Gastroesophageal sphincter (tissue), 4 donors: Measurements from ENCODE around the gene CDRT4. TPM values are rescaled to one million over a fixed set of nuclear protein-coding genes. Genes with fewer than 3 reads are reported as not detected.

Experiments
- ATAC-seq: fragments of 150-250 bp; one replicate; pipeline ENCODE4 v1.9.1; 2016; ENCODE audit warnings: mild to moderate bottlenecking, moderate library complexity
- H3K27ac ChIP-seq, 4 donors: fragments of 200-600 bp; sonication (generic) in 3 of 4; 1 replicate in 3 of 4; 2 replicates in 1 of 4; pipeline ENCODE4 v1.5.1; 2016 to 2019
- H3K27me3 ChIP-seq: fragments of 200-600 bp; sonication (generic); one replicate; pipeline ENCODE4 v1.5.1; 2019
- H3K36me3 ChIP-seq, 2 donors: fragments of 200-600 bp; sonication (generic); one replicate each; pipeline ENCODE4 v1.5.1; 2019; ENCODE audit warnings: control low read depth in 1 of 2
- H3K4me1 ChIP-seq, 3 donors: fragments of 200-600 bp; sonication (generic); 1 replicate in 2 of 3; 2 replicates in 1 of 3; pipeline ENCODE4 v1.5.1; 2016 to 2019; ENCODE audit warnings: control low read depth in 2 of 3
- H3K4me3 ChIP-seq, 2 donors: fragments of 200-600 bp; sonication (generic); one replicate each; pipeline ENCODE4 v1.5.1; 2019; ENCODE audit warnings: mild to moderate bottlenecking in 1 of 2, moderate library complexity in 1 of 2
- H3K9me3 ChIP-seq, 3 donors: fragments of 200-600 bp; sonication (generic); one replicate each; pipeline ENCODE4 v1.5.1; 2017 to 2019; ENCODE audit warnings: control low read depth in 2 of 3
- CTCF ChIP-seq, 4 experiments: fragments of 200-600 bp in 2 of 4; fragments of 450-650 bp in 2 of 4; sonication (generic) in 1 of 4; IDR thresholded peaks; one replicate each; pipeline ENCODE4 v1.5.1; 2017 to 2019; ENCODE audit warnings: antibody characterized with exemption in 4 of 4, mild to moderate bottlenecking in 2 of 4, moderate library complexity in 2 of 4
- EP300 ChIP-seq: sonication (generic); formaldehyde crosslinking; IDR thresholded peaks from one replicate; pipeline ENCODE4 v1.6.1; 2017; ENCODE audit warnings: antibody characterized with exemption, mild to moderate bottlenecking
- POLR2A ChIP-seq, 2 donors: fragments of 450-650 bp; IDR thresholded peaks; one replicate each; pipeline ENCODE4 v1.6.1; 2017; ENCODE audit warnings: antibody characterized with exemption in 2 of 2, mild to moderate bottlenecking in 2 of 2, moderate library complexity in 1 of 2
- POLR2AphosphoS5 ChIP-seq: sonication (generic); formaldehyde crosslinking; IDR thresholded peaks from one replicate; pipeline ENCODE4 v1.6.1; 2017; ENCODE audit warnings: antibody characterized with exemption
- WGBS, 2 donors: methylation state at CpG; one replicate each; pipeline ENCODE4 v1.1.5; 2018; ENCODE audit warnings: low coverage in 1 of 2; 5-methylcytosine and 5-hydroxymethylcytosine counted together
- total RNA-seq, 4 donors: library from RNA; depleted of rRNA; stranded (reverse); fragments of >200 nt; gene quantifications; one replicate each; pipeline ENCODE4 v1.1.0, GENCODE V29; 2016

CDRT4 gene
- total RNA-seq, 4 donors from 2014 or later, result 5.4 to 5.9 (median 5.5) TPM

- Histone ChIP-seq H3K4me3 (no peak overlapping the region), H3K4me1 (peaks cover 0 to 41% (median 24%) of the 10 kb centered on the region in 3 donors), H3K36me3 (no peaks in the 10 kb centered on the region), H3K27ac (peak overlapping the region in 3 of 4 donors; percentile 27 to 53 (median 52)), H3K9me3 (no peaks in the 10 kb centered on the region), H3K27me3 (no peaks in the 10 kb centered on the region)
- ATAC-seq, result no peak
- no peak for TF ChIP-seq POLR2AphosphoS5
- TF ChIP-seq CTCF (IDR thresholded peaks at IDR 0.05), result no peak
- no peak for TF ChIP-seq POLR2A (IDR thresholded peaks at IDR 0.05)
- 90% methylated on average over 4 of the region's 6 CpGs; no CpG with 5 or more reads in 1 of the 2 donors for WGBS, 2 donors
Observed at GRCh38 chr17:15399443-15399842, 68.0 kb downstream of the CDRT4 start.

- H3K36me3 ChIP-seq, result no peaks in the 10 kb centered on the region
- TF ChIP-seq POLR2AphosphoS5, result peak; percentile 43
- no peak for TF ChIP-seq POLR2A (IDR thresholded peaks at IDR 0.05)
- no peak overlapping the region for H3K4me3 ChIP-seq
- H3K27me3 ChIP-seq, result no peaks in the 10 kb centered on the region
- WGBS, 2 donors, result 19 to 33% methylated on average over 2 to 4 of the region's 5 CpGs
- peak; percentile 51 for ATAC-seq
- peaks cover 0 to 35% (median 20%) of the 10 kb centered on the region in 3 donors for H3K4me1 ChIP-seq
- no peaks in the 10 kb centered on the region for H3K9me3 ChIP-seq
- H3K27ac ChIP-seq, result peak overlapping the region in 3 of 4 donors; percentile 27 to 53 (median 52)
Observed at GRCh38 chr17:15398736-15399331, 68.6 kb downstream of the CDRT4 start.

GRCh38 chr17:15398291-15398690, 69.1 kb downstream of the CDRT4 start:
- Histone ChIP-seq H3K36me3 (no peaks in the 10 kb centered on the region), H3K9me3 (no peaks in the 10 kb centered on the region), H3K27me3 (no peaks in the 10 kb centered on the region), H3K4me1 (peaks cover 0 to 29% (median 17%) of the 10 kb centered on the region in 3 donors), H3K27ac (peak overlapping the region in 2 of 4 donors; percentile 52 to 53), H3K4me3 (no peak overlapping the region)
- WGBS, 2 donors, result 20 to 30% methylated on average over 6 of the region's 6 CpGs
- ATAC-seq, result no peak
- TF ChIP-seq POLR2A (IDR thresholded peaks at IDR 0.05) (no peak), EP300 (no peak), CTCF (IDR thresholded peaks at IDR 0.05) (no peak), POLR2AphosphoS5 (peak; percentile 8)

GRCh38 chr17:15397620-15398019, 69.8 kb downstream of the CDRT4 start:
- no peak for ATAC-seq

GRCh38 chr17:15395091-15395490, 72.3 kb downstream of the CDRT4 start:
- WGBS, 2 donors, result 42% methylated on average over 4 of the region's 4 CpGs; no CpG with 5 or more reads in 1 of the 2 donors
- Histone ChIP-seq H3K4me1 (peaks cover 0 to 22% (median 17%) of the 10 kb centered on the region in 3 donors), H3K27ac (no peak overlapping the region), H3K9me3 (no peaks in the 10 kb centered on the region), H3K36me3 (no peaks in the 10 kb centered on the region), H3K27me3 (no peaks in the 10 kb centered on the region), H3K4me3 (no peak overlapping the region)
- no peak for TF ChIP-seq CTCF (IDR thresholded peaks at IDR 0.05)
- TF ChIP-seq EP300, result no peak
- TF ChIP-seq POLR2A (IDR thresholded peaks at IDR 0.05), result no peak
- TF ChIP-seq POLR2AphosphoS5, result no peak
- no peak for ATAC-seq

More at GRCh38 chr17:15397620-15398019, 69.8 kb downstream of the CDRT4 start:
- no peak overlapping the region for H3K4me3 ChIP-seq
- no peak for TF ChIP-seq POLR2A (IDR thresholded peaks at IDR 0.05)
- no peak for TF ChIP-seq EP300
- TF ChIP-seq POLR2AphosphoS5, result no peak
- TF ChIP-seq CTCF (IDR thresholded peaks at IDR 0.05), result no peak
- H3K36me3 ChIP-seq, result no peaks in the 10 kb centered on the region
- no peaks in the 10 kb centered on the region for H3K27me3 ChIP-seq
- WGBS, 2 donors, result 57 to 84% methylated on average over 3 to 5 of the region's 5 CpGs
- H3K27ac ChIP-seq, result no peak overlapping the region
- H3K9me3 ChIP-seq, result no peaks in the 10 kb centered on the region
- H3K4me1 ChIP-seq, result peaks cover 0 to 23% (median 14%) of the 10 kb centered on the region in 3 donors
